Upper lobe of left lung (tissue), 4 donors: ENCODE results near the gene SCAMP3.

Experiments used
- EP300 ChIP-seq, 4 donors: sonication (generic); formaldehyde crosslinking; IDR thresholded peaks; one replicate each; pipeline ENCODE4 v1.5.1; 2017; ENCODE audit warnings: antibody characterized with exemption in 4 of 4, control low read depth in 2 of 4
- POLR2A ChIP-seq, 4 donors: fragments of 450-650 bp; IDR thresholded peaks; one replicate each; pipeline ENCODE4 v1.5.1; 2016 to 2017; ENCODE audit warnings: antibody characterized with exemption in 4 of 4, mild to moderate bottlenecking in 2 of 4
- POLR2AphosphoS5 ChIP-seq, 2 donors: sonication (generic); formaldehyde crosslinking; IDR thresholded peaks; one replicate each; pipeline ENCODE4 v1.5.1; 2017; ENCODE audit warnings: antibody characterized with exemption in 2 of 2
- TF ChIP-seq, protein P1 (sequence below), 6 experiments: fragments of 450-650 bp in 4 of 6; fragments of 200-600 bp in 2 of 6; sonication (generic) in 2 of 6; IDR thresholded peaks; one replicate each; pipeline ENCODE4 v1.5.1; 2016 to 2019; ENCODE audit warnings: antibody characterized with exemption in 6 of 6

DNA sequence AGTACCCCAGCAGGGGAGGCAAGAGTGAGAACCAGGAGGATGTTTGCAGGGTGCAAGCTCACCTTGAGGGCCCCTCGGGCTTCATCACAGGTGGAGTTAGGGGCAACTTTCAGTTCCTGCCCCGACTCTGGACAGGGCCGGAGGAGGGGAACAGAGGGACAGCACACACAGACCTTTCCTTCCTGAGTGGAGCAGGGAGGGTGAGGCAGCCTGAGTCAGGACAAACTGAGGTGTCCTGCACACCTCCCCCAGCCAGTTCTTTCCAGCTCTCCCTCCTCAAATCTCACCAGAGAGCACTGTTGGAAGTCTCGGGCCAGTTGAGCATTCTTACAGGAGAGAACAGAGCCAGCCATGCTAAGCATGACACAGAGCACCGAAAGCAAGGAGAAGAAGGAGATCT, 8.4 kb downstream of the SCAMP3 start:
- TF ChIP-seq POLR2A (IDR thresholded peaks at IDR 0.05) (no peak), POLR2AphosphoS5 (IDR thresholded peaks at IDR 0.05) (no peak), EP300 (IDR thresholded peaks at IDR 0.05) (no peak)
- TF ChIP-seq, protein P1, sequence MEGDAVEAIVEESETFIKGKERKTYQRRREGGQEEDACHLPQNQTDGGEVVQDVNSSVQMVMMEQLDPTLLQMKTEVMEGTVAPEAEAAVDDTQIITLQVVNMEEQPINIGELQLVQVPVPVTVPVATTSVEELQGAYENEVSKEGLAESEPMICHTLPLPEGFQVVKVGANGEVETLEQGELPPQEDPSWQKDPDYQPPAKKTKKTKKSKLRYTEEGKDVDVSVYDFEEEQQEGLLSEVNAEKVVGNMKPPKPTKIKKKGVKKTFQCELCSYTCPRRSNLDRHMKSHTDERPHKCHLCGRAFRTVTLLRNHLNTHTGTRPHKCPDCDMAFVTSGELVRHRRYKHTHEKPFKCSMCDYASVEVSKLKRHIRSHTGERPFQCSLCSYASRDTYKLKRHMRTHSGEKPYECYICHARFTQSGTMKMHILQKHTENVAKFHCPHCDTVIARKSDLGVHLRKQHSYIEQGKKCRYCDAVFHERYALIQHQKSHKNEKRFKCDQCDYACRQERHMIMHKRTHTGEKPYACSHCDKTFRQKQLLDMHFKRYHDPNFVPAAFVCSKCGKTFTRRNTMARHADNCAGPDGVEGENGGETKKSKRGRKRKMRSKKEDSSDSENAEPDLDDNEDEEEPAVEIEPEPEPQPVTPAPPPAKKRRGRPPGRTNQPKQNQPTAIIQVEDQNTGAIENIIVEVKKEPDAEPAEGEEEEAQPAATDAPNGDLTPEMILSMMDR (IDR thresholded peaks at IDR 0.05): no peak
